Measurements from ENCODE around the gene EXPH5.

EXPH5 gene

GRCh38 chr11:108559904-108560303 lies 33.7 kb downstream of the EXPH5 start:
- DNase-seq (ENCODE audit: low read depth), result peak; percentile 82

- DNase-seq (ENCODE audit: low read depth), result no peak
Observed at GRCh38 chr11:108559340-108559739, 34.2 kb downstream of the EXPH5 start.

GRCh38 chr11:108558222-108558621 lies 35.3 kb downstream of the EXPH5 start:
- no peak for DNase-seq (ENCODE audit: low read depth)

- no peak for DNase-seq (ENCODE audit: low read depth)
Observed at GRCh38 chr11:108556019-108556418, 37.5 kb downstream of the EXPH5 start.

- no peak for DNase-seq (ENCODE audit: low read depth)
Observed at GRCh38 chr11:108551651-108552462, 41.7 kb downstream of the EXPH5 start.

- no peak for DNase-seq (ENCODE audit: low read depth)
Observed at GRCh38 chr11:108549319-108549885, 44.2 kb downstream of the EXPH5 start.

GRCh38 chr11:108545909-108546501 lies 47.6 kb downstream of the EXPH5 start:
- no peak for DNase-seq (ENCODE audit: low read depth)

GRCh38 chr11:108543316-108543964 lies 50.1 kb downstream of the EXPH5 start:
- no peak for DNase-seq (ENCODE audit: low read depth)

- no peak for DNase-seq (ENCODE audit: low read depth)
Observed at GRCh38 chr11:108541531-108541930, 52.0 kb downstream of the EXPH5 start.

- no peak for DNase-seq (ENCODE audit: low read depth)
Observed at GRCh38 chr11:108538502-108538901, 55.1 kb downstream of the EXPH5 start.

- DNase-seq (ENCODE audit: low read depth), result no peak
Observed at GRCh38 chr11:108538022-108538424, 55.5 kb downstream of the EXPH5 start.

GRCh38 chr11:108536783-108537182 lies 56.8 kb downstream of the EXPH5 start:
- DNase-seq (ENCODE audit: low read depth), result no peak

- DNase-seq (ENCODE audit: low read depth), result no peak
Observed at GRCh38 chr11:108535384-108535955, 58.1 kb downstream of the EXPH5 start.

- DNase-seq (ENCODE audit: low read depth), result no peak
Observed at GRCh38 chr11:108534274-108534882, 59.2 kb downstream of the EXPH5 start.

GRCh38 chr11:108530426-108530825 lies 63.1 kb downstream of the EXPH5 start:
- DNase-seq (ENCODE audit: low read depth), result no peak

- no peak for DNase-seq (ENCODE audit: low read depth)
Observed at GRCh38 chr11:108527382-108527781, 66.2 kb downstream of the EXPH5 start.

- no peak for DNase-seq (ENCODE audit: low read depth)
Observed at GRCh38 chr11:108525161-108525560, 68.4 kb downstream of the EXPH5 start.

GRCh38 chr11:108524422-108524821 lies 69.1 kb downstream of the EXPH5 start:
- DNase-seq (ENCODE audit: low read depth), result no peak

- no peak for DNase-seq (ENCODE audit: low read depth)
Observed at GRCh38 chr11:108522318-108522717, 71.2 kb downstream of the EXPH5 start.

GRCh38 chr11:108518581-108518980 lies 75.0 kb downstream of the EXPH5 start:
- no peak for DNase-seq (ENCODE audit: low read depth)

- no peak for DNase-seq (ENCODE audit: low read depth)
Observed at GRCh38 chr11:108516125-108516524, 77.4 kb downstream of the EXPH5 start.

- DNase-seq (ENCODE audit: low read depth), result no peak
Observed at GRCh38 chr11:108512708-108513107, 80.9 kb downstream of the EXPH5 start.
